ENCODE measurements around the gene FAM131A. TPM values are rescaled to one million over a fixed set of nuclear protein-coding genes. Genes with fewer than 3 reads are reported as not detected.

FAM131A gene
- total RNA-seq, 8 experiments from 2014 or later = 7.1 to 46.1 (median 30.7) TPM

GRCh38 chr3:184322731-184323487 lies 14.5 kb upstream of the FAM131A start:
- 80 to 100% (median 95%) methylated on average over 1 to 10 of the region's 20 CpGs; no CpG with 5 or more reads in 3 of the 10 experiments for WGBS, 10 experiments
- in situ Hi-C loops (cut with MboI; ENCODE audit: low pct_unique_long_range_greater_than_20kb in 2 of 9, low sequenced_read_pairs in 9 of 9, unreplicated experiment in 9 of 9) = no loop called here
- ATAC-seq (replicated peaks in 6 of 8) = no peak
- Histone ChIP-seq H3K4me3 (no peak overlapping the region), H3K27ac (no peak overlapping the region), H3K4me1 (replicated peaks in 1 of 2) (no peaks in the 10 kb centered on the region)

- in situ Hi-C loops (cut with MboI; ENCODE audit: low pct_unique_long_range_greater_than_20kb in 2 of 9, low sequenced_read_pairs in 9 of 9, unreplicated experiment in 9 of 9) = no loop called here
- no peak overlapping the region for H3K4me3 ChIP-seq
- ATAC-seq (replicated peaks in 6 of 8) = no peak
- H3K4me1 ChIP-seq (replicated peaks in 1 of 2) = no peaks in the 10 kb centered on the region
- H3K27ac ChIP-seq = no peak overlapping the region
- WGBS, 10 experiments = 89 to 100% (median 91%) methylated on average over 1 to 6 of the region's 8 CpGs; no CpG with 5 or more reads in 4 of the 10 experiments
Measured at GRCh38 chr3:184323696-184324095, 13.7 kb upstream of the FAM131A start.

GRCh38 chr3:184325269-184325668 lies 12.1 kb upstream of the FAM131A start:
- Histone ChIP-seq H3K4me1 (replicated peaks in 1 of 2) (no peaks in the 10 kb centered on the region), H3K27ac (no peak overlapping the region), H3K4me3 (no peak overlapping the region)
- WGBS, 10 experiments = 89 to 100% (median 95%) methylated on average over 1 to 8 of the region's 13 CpGs; no CpG with 5 or more reads in 4 of the 10 experiments
- in situ Hi-C loops (cut with MboI; ENCODE audit: low pct_unique_long_range_greater_than_20kb in 2 of 9, low sequenced_read_pairs in 9 of 9, unreplicated experiment in 9 of 9) = no loop called here
- ATAC-seq (replicated peaks in 6 of 8) = peak in 2 of 8 experiments; percentile 7 to 9

- in situ Hi-C loops (cut with MboI; ENCODE audit: low pct_unique_long_range_greater_than_20kb in 2 of 9, low sequenced_read_pairs in 9 of 9, unreplicated experiment in 9 of 9) = no loop called here
- ATAC-seq (replicated peaks in 6 of 8) = peak in 4 of 8 experiments; percentile 4 to 69 (median 26)
- Histone ChIP-seq H3K4me1 (replicated peaks in 1 of 2) (no peaks in the 10 kb centered on the region), H3K27ac (no peak overlapping the region), H3K4me3 (no peak overlapping the region)
- WGBS, 10 experiments = 34 to 100% (median 79%) methylated on average over 1 to 5 of the region's 6 CpGs; no CpG with 5 or more reads in 2 of the 10 experiments
Measured at GRCh38 chr3:184325715-184326369, 11.6 kb upstream of the FAM131A start.

GRCh38 chr3:184327171-184327570 lies 10.2 kb upstream of the FAM131A start:
- ATAC-seq (replicated peaks in 6 of 8) = no peak
- in situ Hi-C loops (cut with MboI; ENCODE audit: low pct_unique_long_range_greater_than_20kb in 2 of 9, low sequenced_read_pairs in 9 of 9, unreplicated experiment in 9 of 9) = no loop called here
- no peak overlapping the region for H3K27ac ChIP-seq
- H3K4me1 ChIP-seq (replicated peaks in 1 of 2) = no peaks in the 10 kb centered on the region
- 85 to 100% (median 99%) methylated on average over 1 to 15 of the region's 21 CpGs; no CpG with 5 or more reads in 2 of the 10 experiments for WGBS, 10 experiments
- H3K4me3 ChIP-seq = no peak overlapping the region

- no peak for ATAC-seq (replicated peaks in 6 of 8)
- in situ Hi-C loops (cut with MboI; ENCODE audit: low pct_unique_long_range_greater_than_20kb in 2 of 9, low sequenced_read_pairs in 9 of 9, unreplicated experiment in 9 of 9) = no loop called here
- no peak overlapping the region for H3K4me3 ChIP-seq
- H3K4me1 ChIP-seq (replicated peaks in 1 of 2) = no peaks in the 10 kb centered on the region
- no peak overlapping the region for H3K27ac ChIP-seq
- WGBS, 10 experiments = 20 to 94% (median 90%) methylated on average over 2 to 3 of the region's 3 CpGs; no CpG with 5 or more reads in 4 of the 10 experiments
Measured at GRCh38 chr3:184328516-184328915, 8.9 kb upstream of the FAM131A start.

- ATAC-seq (replicated peaks in 6 of 8) = no peak
- WGBS, 10 experiments = 21 to 100% (median 87%) methylated on average over 2 to 6 of the region's 10 CpGs; no CpG with 5 or more reads in 2 of the 10 experiments
- Histone ChIP-seq H3K4me1 (replicated peaks in 1 of 2) (peaks cover 6% of the 10 kb centered on the region in 2 donors), H3K27ac (no peak overlapping the region), H3K4me3 (no peak overlapping the region)
- in situ Hi-C loops (cut with MboI; ENCODE audit: low pct_unique_long_range_greater_than_20kb in 2 of 9, low sequenced_read_pairs in 9 of 9, unreplicated experiment in 9 of 9) = no loop called here
Measured at GRCh38 chr3:184332370-184333090, 4.9 kb upstream of the FAM131A start.

- no peak for ATAC-seq (replicated peaks in 6 of 8)
- in situ Hi-C loops (cut with MboI; ENCODE audit: low pct_unique_long_range_greater_than_20kb in 2 of 9, low sequenced_read_pairs in 9 of 9, unreplicated experiment in 9 of 9) = no loop called here
- WGBS, 10 experiments = 65 to 100% (median 86%) methylated on average over 2 to 6 of the region's 6 CpGs; no CpG with 5 or more reads in 2 of the 10 experiments
- peaks cover 12 to 13% of the 10 kb centered on the region in 2 donors for H3K4me1 ChIP-seq (replicated peaks in 1 of 2)
- H3K4me3 ChIP-seq = no peak overlapping the region
- H3K27ac ChIP-seq = no peak overlapping the region
Measured at GRCh38 chr3:184333190-184333589, 4.2 kb upstream of the FAM131A start.

- ATAC-seq (replicated peaks in 6 of 8) = no peak
- no peak overlapping the region for H3K27ac ChIP-seq
- 60 to 100% (median 86%) methylated on average over 1 to 3 of the region's 3 CpGs; no CpG with 5 or more reads in 4 of the 10 experiments for WGBS, 10 experiments
- no peak overlapping the region for H3K4me3 ChIP-seq
- H3K4me1 ChIP-seq (replicated peaks in 1 of 2) = peaks cover 14% of the 10 kb centered on the region in 2 donors
- in situ Hi-C loops (cut with MboI; ENCODE audit: low pct_unique_long_range_greater_than_20kb in 2 of 9, low sequenced_read_pairs in 9 of 9, unreplicated experiment in 9 of 9) = no loop called here
Measured at GRCh38 chr3:184333700-184334099, 3.7 kb upstream of the FAM131A start.

GRCh38 chr3:184334470-184335158 lies 2.8 kb upstream of the FAM131A start:
- 31 to 100% (median 85%) methylated on average over 1 to 7 of the region's 15 CpGs; no CpG with 5 or more reads in 6 of the 10 experiments for WGBS, 10 experiments
- peaks cover 19 to 22% of the 10 kb centered on the region in 2 donors for H3K4me1 ChIP-seq (replicated peaks in 1 of 2)
- ATAC-seq (replicated peaks in 6 of 8) = peak in 1 of 8 experiments; percentile 3
- peak overlapping the region in 1 of 2 donors; percentile 96 for H3K27ac ChIP-seq
- in situ Hi-C loops (cut with MboI; ENCODE audit: low pct_unique_long_range_greater_than_20kb in 2 of 9, low sequenced_read_pairs in 9 of 9, unreplicated experiment in 9 of 9) = no loop called here
- no peak overlapping the region for H3K4me3 ChIP-seq

- WGBS, 10 experiments = 0 to 100% (median 50%) methylated on average over 1 to 2 of the region's 4 CpGs; no CpG with 5 or more reads in 7 of the 10 experiments
- H3K4me1 ChIP-seq (replicated peaks in 1 of 2) = peaks cover 25 to 28% of the 10 kb centered on the region in 2 donors
- ATAC-seq (replicated peaks in 6 of 8) = peak in 1 of 8 experiments; percentile 7
- peak overlapping the region; percentile 75 to 94 (median 83) for H3K4me3 ChIP-seq
- in situ Hi-C loops (cut with MboI; ENCODE audit: low pct_unique_long_range_greater_than_20kb in 2 of 9, low sequenced_read_pairs in 9 of 9, unreplicated experiment in 9 of 9) = no loop called here
- peak overlapping the region; percentile 96 to 97 for H3K27ac ChIP-seq
Measured at GRCh38 chr3:184335291-184335660, 2.1 kb upstream of the FAM131A start.
